ENCODE measurements around the gene RWDD3. TPM values are rescaled to one million over a fixed set of nuclear protein-coding genes. Genes with fewer than 3 reads are reported as not detected.

Gene RWDD3
- total RNA-seq, 1 experiment from 2014 or later = 15.3 TPM

DNA sequence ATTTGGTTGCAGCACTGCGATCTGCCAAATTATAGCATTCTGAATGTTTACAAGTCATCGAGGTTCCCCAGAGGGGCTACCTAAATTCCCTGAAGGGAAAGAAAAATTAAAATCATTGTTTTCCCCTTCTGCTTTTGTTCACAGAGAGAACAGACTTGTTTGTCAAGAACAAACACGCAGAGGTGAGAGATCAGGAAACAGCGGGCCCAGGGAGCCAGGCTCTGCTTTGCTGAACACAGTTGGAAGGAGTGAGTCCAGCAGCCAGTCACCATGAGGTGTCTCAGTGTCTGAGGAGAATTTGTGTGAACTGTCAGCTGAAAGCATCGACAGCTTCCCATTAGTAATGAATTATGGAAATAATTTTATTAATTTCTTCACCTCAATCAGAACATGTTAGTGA lies 52.5 kb downstream of the RWDD3 start:
- Histone ChIP-seq H3K23ac (ENCODE audit: insufficient read length, low read depth, low read length) (no peak overlapping the region), H3K27ac (ENCODE audit: insufficient read length, low read depth, low read length) (no peak overlapping the region), H2BK120ac (ENCODE audit: low read depth, low read length, poor library complexity, severe bottlenecking) (no peak overlapping the region), H3K9ac (ENCODE audit: extremely low read depth, insufficient read length, low read length) (no peak overlapping the region), H3K79me1 (ENCODE audit: insufficient read depth, low read depth, low read length, poor library complexity, severe bottlenecking) (no peaks in the 10 kb centered on the region), H3K27me3 (ENCODE audit: insufficient read depth, low read length) (no peaks in the 10 kb centered on the region), H4K20me1 (ENCODE audit: control insufficient read depth, insufficient read depth, insufficient read length) (no peaks in the 10 kb centered on the region), H3K79me2 (ENCODE audit: insufficient read depth, low read length) (no peaks in the 10 kb centered on the region), H3K4me2 (ENCODE audit: insufficient read depth, insufficient read length, low read length) (no peak overlapping the region), H3K56ac (ENCODE audit: insufficient read length, low read depth, low read length) (no peak overlapping the region), H3K23me2 (ENCODE audit: insufficient read length, low read depth, low read length, poor library complexity, severe bottlenecking) (no peaks in the 10 kb centered on the region), H3K4ac (ENCODE audit: low read depth, low read length) (no peak overlapping the region), H3K14ac (ENCODE audit: insufficient read depth, low read length) (no peak overlapping the region), H2BK20ac (ENCODE audit: low read depth, low read length, poor library complexity, severe bottlenecking) (no peak overlapping the region), H3K18ac (ENCODE audit: insufficient read length, low read depth, low read length) (no peak overlapping the region), H2BK12ac (ENCODE audit: insufficient read length, low read depth, low read length) (no peak overlapping the region), H3T11ph (ENCODE audit: low read length) (no peak overlapping the region), H3K4me1 (ENCODE audit: insufficient read depth, low read length) (no peaks in the 10 kb centered on the region), H2BK15ac (ENCODE audit: low read depth, low read length) (no peak overlapping the region), H4K8ac (replicated peaks; ENCODE audit: insufficient read length, low read depth, low read length) (no peak overlapping the region), H4K91ac (ENCODE audit: insufficient read length, low read depth, low read length) (no peak overlapping the region), H4K5ac (ENCODE audit: insufficient read length, low read depth, low read length) (no peak overlapping the region), H3K9me3 (ENCODE audit: control insufficient read depth, low read depth, low read length) (no peaks in the 10 kb centered on the region), H2AFZ (ENCODE audit: low read length) (no peak overlapping the region), H2AK5ac (ENCODE audit: insufficient read length, low read length) (no peak overlapping the region), H2BK5ac (ENCODE audit: insufficient read length, low read length) (no peak overlapping the region)
- Mint-ChIP-seq H3K4me3 (no peak overlapping the region), H3K9me3 (no peaks in the 10 kb centered on the region; a peak in 1 of 5 replicates), H3K36me3 (ENCODE audit: insufficient read depth in 1 of 3, low read depth in 3 of 3) (no peaks in the 10 kb centered on the region; a peak in 1 of 7 replicates), H3K4me1 (peaks cover 23 to 32% of the 10 kb centered on the region in 2 experiments), H3K27me3 (ENCODE audit: low read depth) (no peaks in the 10 kb centered on the region), H3K27ac (no peak overlapping the region)
- no peak for DNase-seq
- TF ChIP-seq, protein P1, sequence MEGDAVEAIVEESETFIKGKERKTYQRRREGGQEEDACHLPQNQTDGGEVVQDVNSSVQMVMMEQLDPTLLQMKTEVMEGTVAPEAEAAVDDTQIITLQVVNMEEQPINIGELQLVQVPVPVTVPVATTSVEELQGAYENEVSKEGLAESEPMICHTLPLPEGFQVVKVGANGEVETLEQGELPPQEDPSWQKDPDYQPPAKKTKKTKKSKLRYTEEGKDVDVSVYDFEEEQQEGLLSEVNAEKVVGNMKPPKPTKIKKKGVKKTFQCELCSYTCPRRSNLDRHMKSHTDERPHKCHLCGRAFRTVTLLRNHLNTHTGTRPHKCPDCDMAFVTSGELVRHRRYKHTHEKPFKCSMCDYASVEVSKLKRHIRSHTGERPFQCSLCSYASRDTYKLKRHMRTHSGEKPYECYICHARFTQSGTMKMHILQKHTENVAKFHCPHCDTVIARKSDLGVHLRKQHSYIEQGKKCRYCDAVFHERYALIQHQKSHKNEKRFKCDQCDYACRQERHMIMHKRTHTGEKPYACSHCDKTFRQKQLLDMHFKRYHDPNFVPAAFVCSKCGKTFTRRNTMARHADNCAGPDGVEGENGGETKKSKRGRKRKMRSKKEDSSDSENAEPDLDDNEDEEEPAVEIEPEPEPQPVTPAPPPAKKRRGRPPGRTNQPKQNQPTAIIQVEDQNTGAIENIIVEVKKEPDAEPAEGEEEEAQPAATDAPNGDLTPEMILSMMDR (conservative IDR thresholded peaks at IDR 0.05) = no peak
- no CpG with 5 or more reads among the region's 5 CpGs for WGBS (ENCODE audit: extremely low coverage, insufficient read length, low lambda C conversion rate)

Data from H9 (cell line).